A549 (cell line): ENCODE measurements around the gene FKBP4. TPM values are rescaled to one million over a fixed set of nuclear protein-coding genes. Genes with fewer than 3 reads are reported as not detected.

ENCODE experiments used
- ATAC-seq, 2 experiments: fragments of 200-7000 bp in 1 of 2; fragments of >200 bp in 1 of 2; cut with Nextera tagmentation in 1 of 2; cut with Tn5 transposase in 1 of 2; 3 replicates each; pipeline versions ENCODE4 v1.8.0 to v1.9.1; 2018 to 2020; ENCODE audit warnings: mild to moderate bottlenecking in 1 of 2, moderate library complexity in 1 of 2
- CTCF ChIA-PET: fragments of 300-600 bp; sonication (Branson Sonifier 250); formaldehyde crosslinking; extraction: SDS; loops from one replicate; lab custom pipeline; 2021; ENCODE audit warnings: antibody characterized with exemption, inconsistent platforms; lab: Yijun Ruan, JAX
- POLR2A ChIA-PET: fragments of 350-600 bp; formaldehyde crosslinking; extraction: SDS; loops from one replicate; lab custom pipeline; 2021; ENCODE audit warnings: antibody characterized with exemption, inconsistent platforms; lab: Yijun Ruan, JAX
- DNase-seq, 2 experiments: peaks; one replicate each; pipeline versions ENCODE4 v3.0.0 to v3.0.0-alpha.2; 2011 to 2016; ENCODE audit warnings: low read depth in 1 of 2, low spot score in 1 of 2
- FAIRE-seq: peaks from 2 replicates; lab custom pipeline; 2011; peaks lifted over from hg19 to GRCh38; lab: Jason Lieb, UNC
- H3K27ac ChIP-seq, 2 experiments: fragments of >200 bp; sonication (Bioruptor Twin); formaldehyde crosslinking; 3 replicates each; pipeline ENCODE4 v1.5.1; 2016 to 2017
- H3K4me1 ChIP-seq: fragments of >200 bp; sonication (Bioruptor Twin); formaldehyde crosslinking; 3 replicates; pipeline ENCODE4 v1.6.1; 2016
- H3K4me2 ChIP-seq: fragments of >200 bp; sonication (Bioruptor Twin); formaldehyde crosslinking; 3 replicates; pipeline ENCODE4 v1.6.1; 2016
- H3K4me3 ChIP-seq: fragments of >200 bp; sonication (Bioruptor Twin); formaldehyde crosslinking; 3 replicates; pipeline ENCODE4 v1.5.1; 2016
- H3K9me3 ChIP-seq: fragments of >200 bp; sonication (Bioruptor Twin); formaldehyde crosslinking; 3 replicates; pipeline ENCODE4 v1.6.1; 2016
- ATOH8 ChIP-seq: fragments of 250-450 bp; sonication (Bioruptor Pico); IDR thresholded peaks from 2 replicates; pipeline ENCODE4 v1.5.0; 2020; ENCODE audit warnings: low read depth, mild to moderate bottlenecking, moderate library complexity
- EHMT2 ChIP-seq: fragments of 200-600 bp; sonication (generic); IDR thresholded peaks from 2 replicates; pipeline ENCODE4 v1.6.1; 2016; ENCODE audit warnings: antibody characterized with exemption, low read depth, mild to moderate bottlenecking, moderate library complexity
- ESRRA ChIP-seq: fragments of 150-350 bp; IDR thresholded peaks from 2 replicates; pipeline ENCODE4 v1.6.1; 2014; ENCODE audit warnings: mild to moderate bottlenecking, low read length, borderline replicate concordance
- MAZ ChIP-seq: fragments of 150-350 bp; IDR thresholded peaks from 2 replicates; pipeline ENCODE4 v1.6.1; 2014; ENCODE audit warnings: antibody characterized with exemption, low read depth, low read length, borderline replicate concordance
- MYC ChIP-seq: IDR thresholded peaks from 2 replicates; pipeline ENCODE4 v1.6.1; 2012; ENCODE audit warnings: mild to moderate bottlenecking, inconsistent platforms, low read length, improper control_type of control experiment, borderline replicate concordance
- NFE2L2 ChIP-seq: fragments of 150-350 bp; conservative IDR thresholded peaks from 2 replicates; pipeline ENCODE4 v1.6.1; 2014; ENCODE audit warnings: low read length
- NR3C1 ChIP-seq: fragments of >200 bp; sonication (Bioruptor Twin); formaldehyde crosslinking; IDR thresholded peaks from 3 replicates; pipeline ENCODE4 v1.6.1; 2017
- PHF8 ChIP-seq: fragments of 200-600 bp; sonication (generic); IDR thresholded peaks from 2 replicates; pipeline ENCODE4 v1.6.1; 2016; ENCODE audit warnings: low read depth, mild to moderate bottlenecking, antibody characterized with exemption, moderate library complexity, borderline replicate concordance
- POLR2A ChIP-seq: IDR thresholded peaks from 2 replicates; pipeline ENCODE4 v1.6.1; 2012; ENCODE audit warnings: mild to moderate bottlenecking, low read length
- POLR2AphosphoS2 ChIP-seq: conservative IDR thresholded peaks from 2 replicates; pipeline ENCODE4 v1.6.1; 2012; ENCODE audit warnings: low read length, improper control_type of control experiment, inconsistent platforms
- RAD21 ChIP-seq, 2 experiments: fragments of >200 bp in 1 of 2; sonication (Bioruptor Twin) in 1 of 2; formaldehyde crosslinking in 1 of 2; IDR thresholded peaks in 1 of 2; conservative IDR thresholded peaks in 1 of 2; 2 replicates in 1 of 2; 3 replicates in 1 of 2; pipeline ENCODE4 v1.6.1; 2012 to 2018; ENCODE audit warnings: inconsistent platforms in 1 of 2
- RARB ChIP-seq: fragments of 250-450 bp; sonication (Bioruptor Pico); IDR thresholded peaks from 2 replicates; pipeline ENCODE4 v1.8.0; 2021; ENCODE audit warnings: mild to moderate bottlenecking, moderate library complexity
- RNF2 ChIP-seq: fragments of 200-600 bp; sonication (generic); IDR thresholded peaks from 2 replicates; pipeline ENCODE4 v1.6.1; 2016; ENCODE audit warnings: low read depth, mild to moderate bottlenecking, antibody characterized with exemption, moderate library complexity, borderline replicate concordance
- USF2 ChIP-seq: fragments of 450-650 bp; IDR thresholded peaks from 2 replicates; pipeline ENCODE4 v1.6.1; 2014; ENCODE audit warnings: antibody characterized with exemption
- ZC3H11A ChIP-seq: fragments of 450-650 bp; IDR thresholded peaks from 2 replicates; pipeline ENCODE4 v1.6.1; 2014; ENCODE audit warnings: antibody characterized with exemption, mild to moderate bottlenecking
- WGBS: methylation state at CpG from one replicate; pipeline ENCODE4 v1.1.6; 2017; ENCODE audit errors: missing lambda C conversion rate; 5-methylcytosine and 5-hydroxymethylcytosine counted together
- polyA minus RNA-seq: library from RNA; depleted of rRNA, polyadenylated mRNA; stranded (reverse); fragments of >200 nt; gene quantifications from 2 replicates; pipeline ENCODE4 v1.2.3, GENCODE V29; 2011; rRNA and poly(A)+ RNA removed
- polyA plus RNA-seq, 4 experiments: library from polyadenylated mRNA; depleted of rRNA in 3 of 4; stranded (reverse); fragments of >200 nt; fragmentation: RNase III in 1 of 4; extraction: RNeasy Plus Mini Kit Qiagen cat#74134 plus additional on column Dnase treatment in 1 of 4; gene quantifications; 2 replicates in 3 of 4; 3 replicates in 1 of 4; pipeline ENCODE4 v1.2.3, GENCODE V29; 2011 to 2017
- TF ChIP-seq, protein P1 (sequence below): IDR thresholded peaks from 2 replicates; pipeline ENCODE4 v1.6.1; 2012
- TF ChIP-seq, protein P2 (sequence below): fragments of >200 bp; sonication (Bioruptor Twin); formaldehyde crosslinking; IDR thresholded peaks from 3 replicates; pipeline ENCODE4 v1.6.1; 2016
- TF ChIP-seq, protein P3 (sequence below): IDR thresholded peaks from 2 replicates; pipeline ENCODE4 v1.6.1; 2012; ENCODE audit warnings: low read depth, borderline replicate concordance
- TF ChIP-seq, protein P4 (sequence below): fragments of >200 bp; sonication (Bioruptor Twin); formaldehyde crosslinking; IDR thresholded peaks from 2 replicates; pipeline ENCODE4 v1.6.1; 2016

The FKBP4 gene, protein sequence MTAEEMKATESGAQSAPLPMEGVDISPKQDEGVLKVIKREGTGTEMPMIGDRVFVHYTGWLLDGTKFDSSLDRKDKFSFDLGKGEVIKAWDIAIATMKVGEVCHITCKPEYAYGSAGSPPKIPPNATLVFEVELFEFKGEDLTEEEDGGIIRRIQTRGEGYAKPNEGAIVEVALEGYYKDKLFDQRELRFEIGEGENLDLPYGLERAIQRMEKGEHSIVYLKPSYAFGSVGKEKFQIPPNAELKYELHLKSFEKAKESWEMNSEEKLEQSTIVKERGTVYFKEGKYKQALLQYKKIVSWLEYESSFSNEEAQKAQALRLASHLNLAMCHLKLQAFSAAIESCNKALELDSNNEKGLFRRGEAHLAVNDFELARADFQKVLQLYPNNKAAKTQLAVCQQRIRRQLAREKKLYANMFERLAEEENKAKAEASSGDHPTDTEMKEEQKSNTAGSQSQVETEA
- polyA plus RNA-seq (2011; rRNA removed) (108 and 125 TPM in 2 replicates), polyA plus RNA-seq (2017; fragmentation: RNase III; extraction: RNeasy Plus Mini Kit Qiagen cat#74134 plus additional on column Dnase treatment) (123 to 140 TPM (median 137 TPM) in 3 replicates), polyA minus RNA-seq (95.0 and 120 TPM in 2 replicates)
- 109 TPM in 2 replicates for polyA plus RNA-seq (2012; cell fraction: cytosol; rRNA removed)
- 116 and 128 TPM in 2 replicates for polyA plus RNA-seq (2012; cell fraction: nucleus; rRNA removed)

GRCh38 chr12:2794736-2795289 is at the start of gene FKBP4:
TSS of gene FKBP4 (plus strand) at chr12:2794970. CDS start at chr12:2795140, 170 bp downstream.
- H3K4me1 ChIP-seq: peaks cover 18% of the 10 kb centered on the region
- peak within 1 kb of the TSS; percentile 96 for H3K4me2 ChIP-seq
- H3K9me3 ChIP-seq: no peaks in the 10 kb centered on the region
- TF ChIP-seq ATOH8 (CRISPR knock-in tag) (no peak), PHF8 (peak; percentile 63; the same call in 1 of the 2 replicates), ZC3H11A (no peak), MYC (peak; percentile 62; the same call in 1 of the 2 replicates), POLR2AphosphoS2 (no peak), POLR2A (peak; percentile 99), RAD21 (conservative IDR thresholded peaks at IDR 0.05 in 1 of 2, IDR thresholded peaks at IDR 0.05 in 1 of 2) (no peak), NFE2L2 (no peak), MAZ (peak; percentile 67; the same call in 1 of the 2 replicates), RNF2 (0 out of 2 replicates have a peak, but pooled peaks have one; percentile 59)
- TF ChIP-seq, protein P1, sequence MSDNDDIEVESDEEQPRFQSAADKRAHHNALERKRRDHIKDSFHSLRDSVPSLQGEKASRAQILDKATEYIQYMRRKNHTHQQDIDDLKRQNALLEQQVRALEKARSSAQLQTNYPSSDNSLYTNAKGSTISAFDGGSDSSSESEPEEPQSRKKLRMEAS: peak; percentile 95
- TF ChIP-seq, protein P2, sequence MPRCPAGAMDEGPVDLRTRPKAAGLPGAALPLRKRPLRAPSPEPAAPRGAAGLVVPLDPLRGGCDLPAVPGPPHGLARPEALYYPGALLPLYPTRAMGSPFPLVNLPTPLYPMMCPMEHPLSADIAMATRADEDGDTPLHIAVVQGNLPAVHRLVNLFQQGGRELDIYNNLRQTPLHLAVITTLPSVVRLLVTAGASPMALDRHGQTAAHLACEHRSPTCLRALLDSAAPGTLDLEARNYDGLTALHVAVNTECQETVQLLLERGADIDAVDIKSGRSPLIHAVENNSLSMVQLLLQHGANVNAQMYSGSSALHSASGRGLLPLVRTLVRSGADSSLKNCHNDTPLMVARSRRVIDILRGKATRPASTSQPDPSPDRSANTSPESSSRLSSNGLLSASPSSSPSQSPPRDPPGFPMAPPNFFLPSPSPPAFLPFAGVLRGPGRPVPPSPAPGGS: 0 out of 3 replicates have a peak, but pooled peaks have one; percentile 56
- TF ChIP-seq, protein P3, sequence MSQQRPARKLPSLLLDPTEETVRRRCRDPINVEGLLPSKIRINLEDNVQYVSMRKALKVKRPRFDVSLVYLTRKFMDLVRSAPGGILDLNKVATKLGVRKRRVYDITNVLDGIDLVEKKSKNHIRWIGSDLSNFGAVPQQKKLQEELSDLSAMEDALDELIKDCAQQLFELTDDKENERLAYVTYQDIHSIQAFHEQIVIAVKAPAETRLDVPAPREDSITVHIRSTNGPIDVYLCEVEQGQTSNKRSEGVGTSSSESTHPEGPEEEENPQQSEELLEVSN: peak; percentile 88
- ChIA-PET POLR2A (interaction anchor here (0.7 to 2.6 kb wide), 2 partner anchors 9 to 18 kb away, joined by 3 to 19 read pairs; partner anchors contain the start of gene ITFG2), CTCF (interaction anchor here (7.3 kb wide), 1 partner anchor 10 kb away, joined by 57 read pairs; no protein-coding TSS in a partner anchor)
- H3K27ac ChIP-seq: peak within 1 kb of the TSS; percentile 97 to 99
- ATAC-seq: peak; percentile 92 to 94
- FAIRE-seq: no peak
- peak within 1 kb of the TSS; percentile 76 for H3K4me3 ChIP-seq
- peak; percentile 84 to 91 for DNase-seq
- WGBS: under 1% methylated on average over 19 of the region's 63 CpGs

DNA sequence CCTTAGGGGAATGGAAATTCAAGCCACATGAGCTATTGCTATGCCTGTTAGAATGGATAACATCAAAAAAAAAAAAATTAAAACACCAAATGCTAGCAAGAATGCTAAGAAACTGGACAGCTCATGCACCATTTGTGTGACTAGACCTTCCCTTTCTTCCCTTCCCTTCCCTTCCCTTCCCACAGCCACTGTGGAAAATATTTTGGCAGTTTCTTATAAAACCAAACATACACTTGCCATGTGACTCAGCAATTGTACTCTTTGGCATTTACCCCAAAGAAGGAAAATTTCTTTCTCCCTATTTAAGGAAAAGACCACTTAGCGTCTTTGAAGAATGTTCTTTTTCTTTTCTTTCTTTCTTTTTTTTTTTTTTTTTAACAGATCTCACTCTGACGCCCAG is 49.1 kb upstream of the FKBP4 start:
- H3K4me2 ChIP-seq: no peak overlapping the region
- ATAC-seq (no peak), DNase-seq (no peak), FAIRE-seq (no peak)
- H3K27ac ChIP-seq: no peak overlapping the region
- TF ChIP-seq, protein P3: no peak
- TF ChIP-seq EHMT2 (no peak), RARB (no peak), USF2 (no peak), NR3C1 (no peak), ESRRA (no peak)
- TF ChIP-seq, protein P4, sequence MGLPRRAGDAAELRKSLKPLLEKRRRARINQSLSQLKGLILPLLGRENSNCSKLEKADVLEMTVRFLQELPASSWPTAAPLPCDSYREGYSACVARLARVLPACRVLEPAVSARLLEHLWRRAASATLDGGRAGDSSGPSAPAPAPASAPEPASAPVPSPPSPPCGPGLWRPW: no peak
- H3K9me3 ChIP-seq: no peaks in the 10 kb centered on the region
- H3K4me3 ChIP-seq: no peak overlapping the region
- no peaks in the 10 kb centered on the region for H3K4me1 ChIP-seq
- POLR2A ChIA-PET: no interaction called here
- CTCF ChIA-PET: interaction anchor here (0.7 kb wide), 1 partner anchor 293 kb away, joined by 3 read pairs; no protein-coding TSS in a partner anchor
- 0% methylated on average over 2 of the region's 2 CpGs for WGBS
